Mononuclear cell (primary cell): ENCODE measurements around the gene TACR2. TPM values are rescaled to one million over a fixed set of nuclear protein-coding genes. Genes with fewer than 3 reads are reported as not detected.

ENCODE experiments used
- H3K27me3 ChIP-seq: 2 replicates; pipeline ENCODE4 v1.6.0; 2011; ENCODE audit warnings: low read length, control low read depth; ENCODE audit not compliant: insufficient read depth
- H3K4me1 ChIP-seq: 2 replicates; pipeline ENCODE4 v1.5.1; 2011; ENCODE audit warnings: mild to moderate bottlenecking, low read length, control low read depth; ENCODE audit not compliant: insufficient read depth
- H3K4me3 ChIP-seq: 2 replicates; pipeline ENCODE4 v1.5.1; 2011; ENCODE audit warnings: mild to moderate bottlenecking, low read length, moderate library complexity
- H3K9me3 ChIP-seq: 2 replicates; pipeline ENCODE4 v1.5.1; 2011; ENCODE audit warnings: low read depth, mild to moderate bottlenecking, control low read depth, low read length
- total RNA-seq: library from RNA; depleted of rRNA; stranded (reverse); fragments of >200 nt; gene quantifications from one replicate; pipeline ENCODE4 v1.2.3, GENCODE V29; 2012

TACR2 gene
- total RNA-seq, 1 donor = not detected

DNA sequence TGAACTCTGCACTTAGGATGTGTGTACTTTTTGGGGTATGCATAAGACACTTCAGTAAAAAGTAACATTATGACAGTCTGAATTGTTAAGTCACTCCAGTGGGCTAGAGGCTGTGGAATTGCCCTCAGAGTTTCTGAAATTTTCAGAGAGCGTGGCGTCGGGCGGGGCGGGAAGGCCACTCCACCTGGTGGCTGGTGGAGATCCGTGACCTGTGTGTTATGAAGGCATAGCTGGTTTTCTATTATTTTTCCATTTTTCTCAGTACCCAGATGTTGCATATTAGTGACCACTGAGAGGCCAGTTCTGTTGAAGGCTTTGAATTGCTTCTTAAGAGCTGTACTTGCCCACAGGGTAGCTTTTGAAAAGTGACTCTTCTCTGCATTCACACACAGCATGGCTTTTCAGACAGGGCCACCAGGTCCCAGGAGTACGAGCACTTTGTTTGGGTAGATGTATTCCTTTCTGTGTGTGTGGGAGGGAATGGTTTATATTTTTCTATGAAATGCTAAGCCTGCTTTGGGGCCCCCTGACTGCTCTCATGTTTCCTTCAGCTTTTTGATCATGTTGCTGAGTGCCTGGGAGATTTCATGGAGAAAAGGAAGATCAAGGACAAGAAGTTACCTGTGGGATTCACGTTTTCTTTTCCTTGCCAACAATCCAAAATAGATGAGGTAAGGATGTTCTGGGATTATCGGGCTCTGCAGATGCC, 52.3 kb downstream of the TACR2 start:
- Histone ChIP-seq H3K9me3 (no peaks in the 10 kb centered on the region), H3K4me1 (peaks cover 29% of the 10 kb centered on the region), H3K27me3 (no peaks in the 10 kb centered on the region), H3K4me3 (no peak overlapping the region)

DNA sequence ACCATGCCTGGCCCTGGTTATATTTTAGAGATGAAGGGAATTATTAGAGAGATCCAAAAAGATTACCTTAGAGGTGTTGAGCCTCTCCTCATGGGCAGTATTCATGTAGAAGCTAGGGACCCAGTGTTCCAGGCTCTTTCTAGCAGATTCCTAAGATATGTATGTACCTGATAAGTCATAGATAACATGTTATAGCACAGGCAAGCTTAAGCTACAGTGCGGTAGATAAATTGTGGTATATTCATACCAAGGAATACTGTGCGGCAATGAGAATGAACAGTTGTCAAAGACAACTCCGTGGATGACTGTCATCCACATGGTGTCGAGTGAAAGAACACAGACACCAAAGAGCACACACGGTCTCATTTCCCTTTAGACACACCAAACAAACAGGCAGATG, 53.1 kb downstream of the TACR2 start:
- Histone ChIP-seq H3K27me3 (no peaks in the 10 kb centered on the region), H3K9me3 (no peaks in the 10 kb centered on the region), H3K4me1 (peaks cover 36% of the 10 kb centered on the region), H3K4me3 (no peak overlapping the region)

- Histone ChIP-seq H3K9me3 (no peaks in the 10 kb centered on the region), H3K4me1 (peaks cover 45% of the 10 kb centered on the region), H3K4me3 (no peak overlapping the region), H3K27me3 (no peaks in the 10 kb centered on the region)
Observed at GRCh38 chr10:69362471-69362954, 54.2 kb downstream of the TACR2 start.

DNA sequence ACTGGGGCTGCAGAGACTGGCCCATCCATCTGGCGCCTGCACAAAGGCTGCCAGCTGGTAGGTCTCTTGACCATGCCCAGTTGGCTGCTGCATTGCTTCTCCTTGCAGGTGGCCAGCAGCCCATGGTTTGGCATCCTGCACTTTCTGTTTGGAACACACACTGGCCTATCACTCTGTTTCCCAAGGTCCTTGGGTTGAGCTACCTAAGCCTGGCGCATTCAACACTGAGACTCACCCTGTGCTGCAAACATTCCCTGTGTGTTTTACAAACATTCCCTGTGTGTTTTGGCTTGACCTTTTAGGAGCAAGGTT, 55.5 kb downstream of the TACR2 start:
- Histone ChIP-seq H3K27me3 (no peaks in the 10 kb centered on the region), H3K4me1 (peaks cover 50% of the 10 kb centered on the region), H3K4me3 (no peak overlapping the region), H3K9me3 (no peaks in the 10 kb centered on the region)

- Histone ChIP-seq H3K4me3 (no peak overlapping the region), H3K4me1 (peaks cover 51% of the 10 kb centered on the region), H3K9me3 (no peaks in the 10 kb centered on the region), H3K27me3 (no peaks in the 10 kb centered on the region)
Observed at GRCh38 chr10:69360485-69361302, 56.0 kb downstream of the TACR2 start.

DNA sequence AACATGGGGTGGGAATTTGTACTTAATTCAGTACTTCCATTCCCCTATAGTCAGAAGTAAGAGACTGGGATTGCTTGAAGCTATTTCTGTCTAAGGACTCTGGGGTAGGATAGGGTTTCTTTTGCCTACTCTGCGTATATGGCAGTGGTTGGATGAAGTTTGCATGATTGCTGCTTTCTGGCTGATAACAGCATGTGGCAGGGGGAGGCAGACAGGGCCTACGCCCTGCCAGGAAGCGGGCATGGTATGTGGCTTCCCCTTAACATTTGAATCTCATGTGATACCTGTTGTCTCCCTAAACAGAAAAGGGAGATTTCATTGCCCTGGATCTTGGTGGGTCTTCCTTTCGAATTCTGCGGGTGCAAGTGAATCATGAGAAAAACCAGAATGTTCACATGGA, 57.1 kb downstream of the TACR2 start:
- peaks cover 51% of the 10 kb centered on the region for H3K4me1 ChIP-seq
- no peak overlapping the region for H3K4me3 ChIP-seq
- H3K27me3 ChIP-seq = no peaks in the 10 kb centered on the region
- H3K9me3 ChIP-seq = no peaks in the 10 kb centered on the region

DNA sequence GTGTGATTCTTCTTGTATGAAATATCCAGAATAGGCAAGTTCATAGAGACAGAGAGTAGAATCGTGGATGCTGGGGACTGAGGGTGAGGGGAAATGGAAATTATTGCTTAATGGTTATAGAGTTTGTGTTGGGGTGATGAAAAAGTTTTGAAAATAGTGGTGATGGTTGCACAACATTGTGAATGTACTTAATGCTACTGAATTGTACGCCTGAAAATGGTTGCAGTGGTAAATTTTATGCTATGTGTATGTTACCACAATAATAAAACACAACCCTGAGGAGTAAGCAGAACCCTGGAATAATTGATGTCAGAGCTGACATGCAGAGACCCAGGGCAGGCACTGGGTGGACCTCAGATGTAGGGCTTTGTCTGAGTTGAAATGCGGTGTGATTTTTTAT, 57.6 kb downstream of the TACR2 start:
- H3K4me1 ChIP-seq = peaks cover 52% of the 10 kb centered on the region
- no peak overlapping the region for H3K4me3 ChIP-seq
- H3K27me3 ChIP-seq = no peaks in the 10 kb centered on the region
- no peaks in the 10 kb centered on the region for H3K9me3 ChIP-seq

DNA sequence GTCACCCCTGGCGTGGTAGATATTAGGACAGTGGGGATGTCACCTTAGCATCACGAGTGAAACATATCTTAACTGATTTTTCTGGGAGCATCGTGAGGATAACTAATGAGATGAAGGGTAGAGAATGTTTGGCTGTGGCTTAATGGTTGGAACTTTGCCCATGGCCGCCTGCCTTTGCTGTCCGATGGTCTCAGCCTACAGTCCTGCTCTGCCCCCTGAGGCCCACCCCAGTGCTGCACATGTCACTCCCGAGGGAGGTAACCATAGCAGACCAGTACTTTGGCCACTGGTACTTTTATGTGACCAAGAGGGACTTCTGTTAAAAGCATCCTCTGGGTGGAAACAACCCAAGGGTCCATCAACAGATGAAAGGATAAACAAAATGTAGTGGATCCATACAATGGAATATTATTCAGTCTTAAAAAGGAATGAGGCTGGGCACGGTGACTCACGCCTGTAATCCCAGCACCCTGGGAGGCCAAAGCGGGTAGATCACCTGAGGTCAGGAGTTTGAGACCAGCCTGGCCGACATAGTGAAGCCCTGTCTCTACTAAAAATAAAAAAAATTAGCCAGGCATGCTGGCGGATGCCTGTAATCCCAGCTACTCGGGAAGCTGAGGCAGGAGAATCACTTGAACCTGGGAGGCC, 58.4 kb downstream of the TACR2 start:
- no peaks in the 10 kb centered on the region for H3K9me3 ChIP-seq
- H3K27me3 ChIP-seq = no peaks in the 10 kb centered on the region
- H3K4me3 ChIP-seq = no peak overlapping the region
- peaks cover 61% of the 10 kb centered on the region for H3K4me1 ChIP-seq

- Histone ChIP-seq H3K27me3 (no peaks in the 10 kb centered on the region), H3K9me3 (no peaks in the 10 kb centered on the region), H3K4me3 (no peak overlapping the region), H3K4me1 (peaks cover 51% of the 10 kb centered on the region)
Observed at GRCh38 chr10:69356187-69356586, 60.5 kb downstream of the TACR2 start.

DNA sequence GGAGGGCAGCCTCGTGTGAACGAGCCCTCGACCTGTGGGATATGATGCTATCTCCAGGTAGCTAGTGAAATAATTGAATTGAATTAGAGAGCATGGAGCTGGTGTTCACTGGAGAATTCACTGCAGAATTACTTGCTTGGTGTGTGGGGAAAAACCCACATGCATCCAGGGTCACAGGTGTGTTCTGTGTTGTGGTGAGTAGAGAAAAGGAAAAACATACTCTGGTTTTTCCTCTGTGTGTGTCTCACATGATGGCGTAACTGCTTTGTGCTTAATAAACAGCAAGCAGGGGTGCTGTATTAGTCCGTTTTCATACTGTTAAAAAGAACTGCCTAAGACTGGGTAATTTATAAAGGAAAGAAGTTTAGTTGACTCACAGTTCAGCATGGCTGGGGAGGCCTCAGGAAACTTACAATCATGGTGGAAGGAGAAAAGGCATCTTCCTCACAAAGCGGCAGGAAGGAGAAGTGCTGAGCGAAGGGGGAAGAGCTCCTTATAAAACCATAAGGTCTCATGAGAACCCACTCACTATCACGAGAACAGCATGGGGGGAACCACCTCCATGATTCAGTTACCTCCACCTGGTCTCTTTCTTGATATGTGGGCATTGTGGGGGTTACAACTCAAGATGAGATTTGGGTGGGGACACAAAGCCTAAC, 62.6 kb downstream of the TACR2 start:
- no peak overlapping the region for H3K4me3 ChIP-seq
- H3K27me3 ChIP-seq = no peaks in the 10 kb centered on the region
- H3K4me1 ChIP-seq = peaks cover 43% of the 10 kb centered on the region
- H3K9me3 ChIP-seq = no peaks in the 10 kb centered on the region

Other genes with a start within 250 kb of the TACR2 start
- gene SUPV3L1, start 236.7 kb downstream of the TACR2 start, total RNA-seq = 35.1 TPM
- 1.0 TPM for gene HKDC1, start 196.6 kb downstream of the TACR2 start, total RNA-seq
- gene HK1, start 138.4 kb downstream of the TACR2 start, total RNA-seq = 35.6 TPM
- 1.6 TPM for gene TSPAN15, start 34.5 kb upstream of the TACR2 start, total RNA-seq
- gene NEUROG3, start 156.5 kb upstream of the TACR2 start, total RNA-seq = not detected
- gene FAM241B, start 213.3 kb upstream of the TACR2 start, total RNA-seq = not detected